Liver (tissue), 9 donors: ENCODE results near the gene SEMA3G. TPM values are rescaled to one million over a fixed set of nuclear protein-coding genes. Genes with fewer than 3 reads are reported as not detected.

Source experiments
- DNase-seq: peaks from one replicate; pipeline ENCODE4 v3.0.0-alpha.2; 2017; ENCODE audit warnings: low spot score
- H3K27ac ChIP-seq, 2 donors: one replicate each; pipeline ENCODE4 v1.7.0; 2013; ENCODE audit warnings: inconsistent platforms in 2 of 2, low read length in 2 of 2, control low read depth in 1 of 2, low read depth in 1 of 2, mild to moderate bottlenecking in 1 of 2
- H3K27me3 ChIP-seq, 4 donors: one replicate each; pipeline versions ENCODE4 v1.6.1 to v1.7.0; 2013; ENCODE audit warnings: low read length in 3 of 4, inconsistent platforms in 1 of 4, mild to moderate bottlenecking in 1 of 4, moderate library complexity in 1 of 4; ENCODE audit not compliant: control insufficient read depth in 4 of 4, insufficient read depth in 4 of 4
- H3K36me3 ChIP-seq, 4 donors: one replicate each; pipeline versions ENCODE4 v1.6.1 to v1.7.0; 2013; ENCODE audit warnings: low read length in 3 of 4, mild to moderate bottlenecking in 3 of 4, low read depth in 1 of 4, moderate library complexity in 1 of 4; ENCODE audit not compliant: control insufficient read depth in 4 of 4, insufficient read depth in 3 of 4
- H3K4me1 ChIP-seq, 4 donors: one replicate each; pipeline versions ENCODE4 v1.6.1 to v1.7.0; 2013; ENCODE audit warnings: low read length in 3 of 4, mild to moderate bottlenecking in 3 of 4, moderate library complexity in 1 of 4; ENCODE audit not compliant: control insufficient read depth in 4 of 4, insufficient read depth in 4 of 4
- H3K4me3 ChIP-seq, 3 donors: one replicate each; pipeline versions ENCODE4 v1.6.1 to v1.7.0; 2013; ENCODE audit warnings: low read length in 3 of 3, control low read depth in 1 of 3, low read depth in 1 of 3, mild to moderate bottlenecking in 1 of 3
- H3K9ac ChIP-seq, 2 donors: one replicate each; pipeline ENCODE4 v1.7.0; 2013; ENCODE audit warnings: low read length in 2 of 2, mild to moderate bottlenecking in 2 of 2, moderate library complexity in 2 of 2, control low read depth in 1 of 2, low read depth in 1 of 2
- H3K9me3 ChIP-seq, 4 donors: one replicate each; pipeline versions ENCODE4 v1.6.1 to v1.7.0; 2013; ENCODE audit warnings: low read length in 3 of 4; ENCODE audit not compliant: control insufficient read depth in 4 of 4
- EGR1 ChIP-seq, 2 donors: IDR thresholded peaks; 2 replicates each; pipeline ENCODE4 v1.6.1; 2016 to 2018; ENCODE audit warnings: antibody characterized with exemption in 2 of 2, low read depth in 2 of 2
- GABPA ChIP-seq, 2 donors: IDR thresholded peaks in 1 of 2; conservative IDR thresholded peaks in 1 of 2; 2 replicates each; pipeline ENCODE4 v1.6.1; 2016; ENCODE audit warnings: antibody characterized with exemption in 2 of 2, mild to moderate bottlenecking in 1 of 2, moderate library complexity in 1 of 2
- HNF4A ChIP-seq, 2 donors: conservative IDR thresholded peaks; 2 replicates each; pipeline ENCODE4 v1.6.1; 2016; ENCODE audit warnings: antibody characterized with exemption in 2 of 2, mild to moderate bottlenecking in 2 of 2
- HNF4G ChIP-seq: IDR thresholded peaks from 2 replicates; pipeline ENCODE4 v1.6.1; 2016; ENCODE audit warnings: antibody characterized with exemption
- JUND ChIP-seq, 2 donors: IDR thresholded peaks; 2 replicates each; pipeline ENCODE4 v1.6.1; 2016; ENCODE audit warnings: antibody characterized with exemption in 2 of 2
- NR2F2 ChIP-seq: IDR thresholded peaks from 2 replicates; pipeline ENCODE4 v1.6.1; 2016; ENCODE audit warnings: antibody characterized with exemption
- TAF1 ChIP-seq: conservative IDR thresholded peaks from 2 replicates; pipeline ENCODE4 v1.6.1; 2016; ENCODE audit warnings: antibody characterized with exemption, mild to moderate bottlenecking
- YY1 ChIP-seq: IDR thresholded peaks from 2 replicates; pipeline ENCODE4 v1.6.1; 2016; ENCODE audit warnings: antibody characterized with exemption, mild to moderate bottlenecking
- ZBTB33 ChIP-seq: IDR thresholded peaks from 2 replicates; pipeline ENCODE4 v1.6.1; 2016; ENCODE audit warnings: antibody characterized with exemption
- WGBS: extraction: QIAGEN DNeasy Blood & Tissue Kit; methylation state at CpG from one replicate; pipeline ENCODE4 v1.1.7; 2013; 5-methylcytosine and 5-hydroxymethylcytosine counted together
- polyA plus RNA-seq, 2 donors: library from polyadenylated mRNA; stranded (reverse) in 1 of 2; unstranded in 1 of 2; fragments of 200-250 nt in 1 of 2; fragments of >200 nt in 1 of 2; fragmentation: Nextera tagmentation in 1 of 2; extraction: Ambion mirVana in 1 of 2; gene quantifications; one replicate each; pipeline versions ENCODE4 v1.2.1 to v1.2.3, GENCODE V29; 2013 to 2015
- total RNA-seq, 2 donors: library from RNA; depleted of rRNA; stranded (reverse); fragments of >200 nt; gene quantifications; one replicate each; pipeline ENCODE4 v1.2.3, GENCODE V29; 2014
- TF ChIP-seq, protein P1 (sequence below): IDR thresholded peaks from 2 replicates; pipeline ENCODE4 v1.6.1; 2016; ENCODE audit warnings: antibody characterized with exemption
- TF ChIP-seq, protein P2 (sequence below): IDR thresholded peaks from 2 replicates; pipeline ENCODE4 v1.6.1; 2016; ENCODE audit warnings: antibody characterized with exemption
- donor health status: healthy.
- donor health status: healthy.
- donor health status: healthy.
- donor health status: healthy.
- donor health status: healthy.

The SEMA3G gene
- total and polyA plus RNA-seq, 4 donors, result 0.47 to 1.2 (median 0.74) TPM

GRCh38 chr3:52451237-52452083 is 6.6 kb upstream of the SEMA3G start:
- Histone ChIP-seq H3K4me3 (no peak overlapping the region), H3K27ac (no peak overlapping the region), H3K27me3 (no peaks in the 10 kb centered on the region), H3K9me3 (no peaks in the 10 kb centered on the region), H3K4me1 (peaks cover 0 to 25% (median 13%) of the 10 kb centered on the region in 4 donors), H3K9ac (no peak overlapping the region), H3K36me3 (no peaks in the 10 kb centered on the region)
- WGBS, result 82% methylated on average over 24 of the region's 24 CpGs
- no peak for DNase-seq
- no peak for TF ChIP-seq YY1
- TF ChIP-seq TAF1, result no peak
- TF ChIP-seq, protein P1, sequence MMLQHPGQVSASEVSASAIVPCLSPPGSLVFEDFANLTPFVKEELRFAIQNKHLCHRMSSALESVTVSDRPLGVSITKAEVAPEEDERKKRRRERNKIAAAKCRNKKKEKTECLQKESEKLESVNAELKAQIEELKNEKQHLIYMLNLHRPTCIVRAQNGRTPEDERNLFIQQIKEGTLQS, result no peak
- TF ChIP-seq, protein P2, sequence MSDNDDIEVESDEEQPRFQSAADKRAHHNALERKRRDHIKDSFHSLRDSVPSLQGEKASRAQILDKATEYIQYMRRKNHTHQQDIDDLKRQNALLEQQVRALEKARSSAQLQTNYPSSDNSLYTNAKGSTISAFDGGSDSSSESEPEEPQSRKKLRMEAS, result no peak
- TF ChIP-seq NR2F2, result no peak
- no peak for TF ChIP-seq GABPA (IDR thresholded peaks at IDR 0.05 in 1 of 2, conservative IDR thresholded peaks at IDR 0.05 in 1 of 2)
- no peak for TF ChIP-seq HNF4A (conservative IDR thresholded peaks at IDR 0.05)
- no peak for TF ChIP-seq HNF4G
- TF ChIP-seq ZBTB33, result no peak

DNA sequence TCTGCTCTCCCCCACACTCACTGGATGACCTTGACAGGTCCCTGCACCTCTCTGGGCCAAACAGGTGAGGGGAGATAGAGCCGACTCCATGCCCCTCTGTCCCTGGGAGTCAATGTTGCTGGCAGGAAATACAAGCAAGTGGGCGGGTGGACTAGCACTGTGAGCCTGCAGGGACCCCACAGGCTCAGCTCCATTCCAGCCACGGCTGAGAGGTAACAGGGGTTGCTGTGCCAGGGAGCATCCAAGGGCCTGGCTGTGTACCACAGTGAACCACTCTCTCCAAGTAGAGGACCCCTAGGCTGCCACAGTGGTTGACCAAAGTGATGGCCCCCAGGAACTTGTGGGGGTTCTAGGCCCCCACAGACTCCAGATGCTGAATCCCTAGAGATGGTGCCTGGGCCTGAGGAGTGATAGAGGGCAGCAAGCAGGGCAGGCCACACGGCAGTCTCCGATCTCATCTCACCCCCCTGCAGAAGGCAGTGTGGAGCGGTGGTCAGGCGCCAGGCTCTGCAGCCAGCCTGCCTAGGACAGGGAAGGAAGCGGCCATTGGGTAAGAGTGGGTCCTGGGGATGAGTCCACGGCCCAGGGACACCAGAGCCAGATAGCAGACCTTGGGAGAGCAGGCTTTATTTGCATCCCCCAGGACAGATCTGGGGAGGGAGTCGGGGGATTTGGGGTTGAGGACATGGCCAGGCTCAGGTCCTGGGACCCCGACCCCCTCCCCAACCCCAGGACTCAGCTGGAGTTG is 5.8 kb upstream of the SEMA3G start:
- TF ChIP-seq, protein P2, result no peak
- TF ChIP-seq ZBTB33 (no peak), EGR1 (IDR thresholded peaks at IDR 0.05; ENCODE audit: low read depth in 2 of 2) (no peak), JUND (IDR thresholded peaks at IDR 0.05) (no peak), HNF4A (conservative IDR thresholded peaks at IDR 0.05) (no peak), GABPA (IDR thresholded peaks at IDR 0.05 in 1 of 2, conservative IDR thresholded peaks at IDR 0.05 in 1 of 2) (no peak), TAF1 (no peak)
- TF ChIP-seq, protein P1, result no peak
- H3K27me3 ChIP-seq, result no peaks in the 10 kb centered on the region
- no peak overlapping the region for H3K27ac ChIP-seq
- no peak for DNase-seq
- H3K36me3 ChIP-seq, result no peaks in the 10 kb centered on the region
- no peak overlapping the region for H3K9ac ChIP-seq
- H3K4me3 ChIP-seq, result no peak overlapping the region
- WGBS, result 78% methylated on average over 11 of the region's 11 CpGs
- peaks cover 0 to 19% (median 10%) of the 10 kb centered on the region in 4 donors for H3K4me1 ChIP-seq
- H3K9me3 ChIP-seq, result no peaks in the 10 kb centered on the region
